ENCODE data around the gene CPSF3. TPM values are rescaled to one million over a fixed set of nuclear protein-coding genes. Genes with fewer than 3 reads are reported as not detected.
A peak's percentile ranks its signal among the peaks of the same experiment; 100 is the strongest.

Gene CPSF3
- total and polyA plus RNA-seq, 9 of the 15 experiments (the other 6 are each of a cell fraction or from before 2014, with no cell fraction given) = 54.2 to 151 (median 94.5) TPM

- TF ChIP-seq CLOCK (CRISPR knock-in tag; IDR thresholded peaks at IDR 0.05; ENCODE audit: borderline replicate concordance) (no peak), ZKSCAN8 (CRISPR knock-in tag; IDR thresholded peaks at IDR 0.05) (no peak), ATF4 (CRISPR knock-in tag; IDR thresholded peaks at IDR 0.05) (no peak), BRD9 (IDR thresholded peaks at IDR 0.05; ENCODE audit: low read depth, partially characterized antibody) (no peak), ZNF224 (CRISPR knock-in tag; IDR thresholded peaks at IDR 0.05) (no peak), BHLHE40 (IDR thresholded peaks at IDR 0.05; ENCODE audit: low read length) (peak; percentile 19; the same call in 1 of the 2 replicates), GMEB1 (CRISPR knock-in tag; IDR thresholded peaks at IDR 0.05) (no peak), E2F6 (IDR thresholded peaks at IDR 0.05; ENCODE audit: borderline replicate concordance in 1 of 2, extremely low read depth in 1 of 2, insufficient read depth in 1 of 2, insufficient read length in 1 of 2, low read depth in 1 of 2, low read length in 1 of 2, poor library complexity in 1 of 2, severe bottlenecking in 1 of 2) (peak in 1 of 2 experiments; percentile 20), SMAD2 (IDR thresholded peaks at IDR 0.05; ENCODE audit: low read depth, low read length) (no peak), MAX (CRISPR knock-in tag; IDR thresholded peaks at IDR 0.05) (0 out of 2 replicates have a peak, but pooled peaks have one; percentile 39), ZNF75A (CRISPR knock-in tag; IDR thresholded peaks at IDR 0.05) (no peak), ZBTB17 (CRISPR knock-in tag; IDR thresholded peaks at IDR 0.05) (0 out of 2 replicates have a peak, but pooled peaks have one; percentile 8), UBTF (IDR thresholded peaks at IDR 0.05; ENCODE audit: borderline replicate concordance in 1 of 2, low read depth in 2 of 2, low read length in 2 of 2) (no peak), NFYB (IDR thresholded peaks at IDR 0.05; ENCODE audit: extremely low read depth, insufficient read length) (no peak), SREBF2 (CRISPR knock-in tag; IDR thresholded peaks at IDR 0.05) (no peak), SMC3 (conservative IDR thresholded peaks at IDR 0.05; ENCODE audit: insufficient read depth, low read depth, low read length) (no peak), KAT7 (CRISPR knock-in tag; IDR thresholded peaks at IDR 0.05; ENCODE audit: borderline replicate concordance) (peak; percentile 79; the same call in 1 of the 2 replicates)
Observed at GRCh38 chr2:9422321-9423099, 944 bp upstream of the CPSF3 start (continued).
